ENCODE data around the gene KIDINS220.

Gene KIDINS220

GRCh38 chr2:8697190-8697589 lies 140.2 kb downstream of the KIDINS220 start:
- DNase-seq (ENCODE audit: low spot score), result no peak

GRCh38 chr2:8694737-8695136 lies 142.7 kb downstream of the KIDINS220 start:
- no peak for DNase-seq (ENCODE audit: low spot score)

GRCh38 chr2:8693157-8693821 lies 144.1 kb downstream of the KIDINS220 start:
- no peak for DNase-seq (ENCODE audit: low spot score)

GRCh38 chr2:8692783-8693156 lies 144.6 kb downstream of the KIDINS220 start:
- no peak for DNase-seq (ENCODE audit: low spot score)

GRCh38 chr2:8691859-8692437 lies 145.5 kb downstream of the KIDINS220 start:
- DNase-seq (ENCODE audit: low spot score), result no peak

GRCh38 chr2:8685697-8686358 lies 151.6 kb downstream of the KIDINS220 start:
- peak; percentile 32 for DNase-seq (ENCODE audit: low spot score)

GRCh38 chr2:8684878-8685696 lies 152.3 kb downstream of the KIDINS220 start:
- DNase-seq (ENCODE audit: low spot score), result no peak

- DNase-seq (ENCODE audit: low spot score), result no peak
Measured at GRCh38 chr2:8684540-8684877, 152.9 kb downstream of the KIDINS220 start.

GRCh38 chr2:8682719-8683667 lies 154.4 kb downstream of the KIDINS220 start:
- DNase-seq (ENCODE audit: low spot score), result peak; percentile 3

GRCh38 chr2:8681786-8682692 lies 155.4 kb downstream of the KIDINS220 start, which contains the start of gene ID2:
TSS of gene ID2 (plus strand) at chr2:8682056. CDS start at chr2:8682166, 110 bp downstream.
- peak; percentile 97 for DNase-seq (ENCODE audit: low spot score)

GRCh38 chr2:8680822-8681760 lies 156.3 kb downstream of the KIDINS220 start:
- DNase-seq (ENCODE audit: low spot score), result peak; percentile 75

- no peak for DNase-seq (ENCODE audit: low spot score)
Measured at GRCh38 chr2:8679827-8680731, 157.3 kb downstream of the KIDINS220 start.

- peak; percentile 3 for DNase-seq (ENCODE audit: low spot score)
Measured at GRCh38 chr2:8679567-8679826, 157.9 kb downstream of the KIDINS220 start.

Data from RKO (cell line).